K562 (cell line): Measurements from ENCODE around the gene SCYL1. TPM values are rescaled to one million over a fixed set of nuclear protein-coding genes. Genes with fewer than 3 reads are reported as not detected.
A peak's percentile ranks its signal among the peaks of the same experiment; 100 is the strongest.

ENCODE experiments used
- ATF3 ChIP-seq, 2 experiments: fragments of 450-650 bp in 1 of 2; sonication (generic) in 1 of 2; formaldehyde crosslinking in 1 of 2; IDR thresholded peaks in 1 of 2; conservative IDR thresholded peaks in 1 of 2; 2 replicates each; pipeline versions ENCODE4 v1.6.1 to v1.8.1; 2016 to 2023; ENCODE audit warnings: mild to moderate bottlenecking in 2 of 2, moderate library complexity in 2 of 2, inconsistent platforms in 1 of 2, missing genetic modification reagents in 1 of 2
- CREB3 ChIP-seq: fragments of 450-650 bp; conservative IDR thresholded peaks from 2 replicates; pipeline ENCODE4 v1.6.1; 2016; ENCODE audit warnings: missing genetic modification characterization, low read depth, mild to moderate bottlenecking, missing compliant biosample characterization, moderate library complexity
- E2F4 ChIP-seq: sonication (generic); formaldehyde crosslinking; IDR thresholded peaks from 2 replicates; pipeline ENCODE4 v1.8.0; 2022; ENCODE audit warnings: mild to moderate bottlenecking, low read depth, missing genetic modification reagents
- KDM1A ChIP-seq, 2 experiments: fragments of 450-650 bp; IDR thresholded peaks; 2 replicates each; pipeline ENCODE4 v1.6.1; 2016; ENCODE audit warnings: mild to moderate bottlenecking in 2 of 2
- KDM2B ChIP-seq: fragments of 250-450 bp; sonication (Bioruptor Pico); IDR thresholded peaks from 2 replicates; pipeline ENCODE4 v1.8.0; 2021; ENCODE audit warnings: mild to moderate bottlenecking, moderate library complexity
- LCOR ChIP-seq: sonication (generic); formaldehyde crosslinking; IDR thresholded peaks from 2 replicates; pipeline ENCODE4 v1.8.0; 2022; ENCODE audit warnings: mild to moderate bottlenecking, missing genetic modification reagents
- MTA2 ChIP-seq: fragments of 450-650 bp; IDR thresholded peaks from 2 replicates; pipeline ENCODE4 v1.6.1; 2016; ENCODE audit warnings: low read depth
- MYBL2 ChIP-seq, 2 experiments: fragments of 450-650 bp in 1 of 2; sonication (generic) in 1 of 2; formaldehyde crosslinking in 1 of 2; IDR thresholded peaks; 2 replicates each; pipeline versions ENCODE4 v1.6.1 to v1.8.1; 2017 to 2022; ENCODE audit warnings: borderline replicate concordance in 1 of 2, inconsistent platforms in 1 of 2, low read depth in 1 of 2, mild to moderate bottlenecking in 1 of 2, missing genetic modification reagents in 1 of 2, moderate library complexity in 1 of 2
- NR1H2 ChIP-seq: sonication (generic); formaldehyde crosslinking; IDR thresholded peaks from 2 replicates; pipeline ENCODE4 v1.4.0; 2020; ENCODE audit warnings: mild to moderate bottlenecking, missing genetic modification reagents
- POLR2A ChIP-seq: fragments of 450-650 bp; conservative IDR thresholded peaks from 2 replicates; pipeline ENCODE4 v1.6.1; 2016
- PYGO2 ChIP-seq: fragments of 450-650 bp; IDR thresholded peaks from 2 replicates; pipeline ENCODE4 v1.6.1; 2016; ENCODE audit warnings: mild to moderate bottlenecking, missing genetic modification characterization, moderate library complexity, missing compliant biosample characterization
- SMARCA5 ChIP-seq: fragments of 450-650 bp; IDR thresholded peaks from 2 replicates; pipeline ENCODE4 v1.6.1; 2016
- SMC3 ChIP-seq: conservative IDR thresholded peaks from 2 replicates; pipeline ENCODE4 v1.6.1; 2011; ENCODE audit warnings: low read depth, low read length, improper control_type of control experiment; ENCODE audit not compliant: insufficient read depth
- SNIP1 ChIP-seq: fragments of 450-650 bp; IDR thresholded peaks from 2 replicates; pipeline ENCODE4 v1.7.1; 2017; ENCODE audit warnings: low read depth, mild to moderate bottlenecking
- SOX6 ChIP-seq: fragments of 450-650 bp; IDR thresholded peaks from 2 replicates; pipeline ENCODE4 v1.6.1; 2014; ENCODE audit warnings: mild to moderate bottlenecking
- TAF9B ChIP-seq: fragments of 450-650 bp; IDR thresholded peaks from 2 replicates; pipeline ENCODE4 v1.6.1; 2018; ENCODE audit warnings: mild to moderate bottlenecking; ENCODE audit not compliant: partially characterized antibody
- TEAD4 ChIP-seq, 2 experiments: sonication (generic) in 1 of 2; formaldehyde crosslinking in 1 of 2; IDR thresholded peaks; 2 replicates each; pipeline versions ENCODE4 v1.6.1 to v1.8.0; 2012 to 2022; ENCODE audit warnings: borderline replicate concordance in 1 of 2, inconsistent platforms in 1 of 2, low read length in 1 of 2, mild to moderate bottlenecking in 1 of 2, missing genetic modification reagents in 1 of 2
- TSC22D4 ChIP-seq: fragments of 450-650 bp; IDR thresholded peaks from 2 replicates; pipeline ENCODE4 v1.6.1; 2016; ENCODE audit warnings: missing genetic modification characterization, missing biosample characterization, control low read depth
- ZNF146 ChIP-seq: IDR thresholded peaks from one replicate; pipeline ENCODE4 v1.6.1; 2018; ENCODE audit warnings: missing compliant biosample characterization; ENCODE audit not compliant: unreplicated experiment
- ZNF184 ChIP-seq: sonication (generic); formaldehyde crosslinking; IDR thresholded peaks from 2 replicates; pipeline ENCODE4 v1.5.0; 2020; ENCODE audit warnings: missing genetic modification reagents
- ZNF23 ChIP-seq: fragments of 250-450 bp; sonication (Bioruptor Pico); IDR thresholded peaks from 2 replicates; pipeline ENCODE4 v1.4.0; 2020; ENCODE audit warnings: mild to moderate bottlenecking
- ZNF280B ChIP-seq: fragments of 250-450 bp; sonication (Bioruptor Pico); IDR thresholded peaks from 2 replicates; pipeline ENCODE4 v1.5.1; 2021; ENCODE audit warnings: mild to moderate bottlenecking
- ZNF583 ChIP-seq: fragments of 250-450 bp; sonication (Bioruptor Pico); IDR thresholded peaks from 2 replicates; pipeline ENCODE4 v1.4.0; 2020
- ZNF764 ChIP-seq: fragments of 250-450 bp; sonication (Bioruptor Pico); IDR thresholded peaks from 2 replicates; pipeline ENCODE4 v1.4.0; 2020; ENCODE audit warnings: low read depth, mild to moderate bottlenecking, moderate library complexity
- polyA plus RNA-seq, 8 experiments: library from polyadenylated mRNA; depleted of rRNA in 4 of 8; stranded (reverse) in 5 of 8; unstranded in 3 of 8; fragments of >200 nt; fragmentation: Nextera tagmentation in 2 of 8; fragmentation: Illumina TruSeq in 1 of 8; extraction: Ambion mirVana in 2 of 8; extraction: Trizol in 1 of 8; gene quantifications; 2 replicates each; pipeline versions ENCODE4 v1.2.1 to v1.2.3, GENCODE V29; 2011 to 2014; ENCODE audit warnings: inconsistent platforms in 1 of 8, missing spikeins in 1 of 8
- total RNA-seq, 7 experiments: library from RNA; depleted of rRNA in 6 of 7; stranded (reverse); fragments of >200 nt in 6 of 7; fragmentation: Illumina TruSeq in 2 of 7; extraction: Trizol in 2 of 7; gene quantifications; 2 replicates each; pipeline versions ENCODE4 v1.2.1 to v1.2.3, GENCODE V29; 2011 to 2021; ENCODE audit warnings: low replicate concordance in 1 of 7

Gene SCYL1
- total and polyA plus RNA-seq, 9 of the 15 experiments (the other 6 are each of a cell fraction or from before 2014, with no cell fraction given), result 1.9 to 145 (median 57.6) TPM

- TF ChIP-seq E2F4 (CRISPR knock-in tag) (no peak), ZNF280B (CRISPR knock-in tag) (peak; percentile 43; the same call in 1 of the 2 replicates), LCOR (CRISPR knock-in tag) (no peak; the same call in 1 of the 2 replicates), NR1H2 (CRISPR knock-in tag) (no peak), SMARCA5 (no peak), SMC3 (no peak; the same call in 1 of the 2 replicates), KDM2B (CRISPR knock-in tag) (no peak), ZNF146 (no peak), ZNF184 (CRISPR knock-in tag) (no peak), ATF3 (IDR thresholded peaks at IDR 0.05) (no peak), ATF3 (CRISPR knock-in tag; conservative IDR thresholded peaks at IDR 0.05) (0 out of 2 replicates have a peak, but pooled peaks have one; percentile 14), POLR2A (peak; percentile 94), SNIP1 (0 out of 2 replicates have a peak, but pooled peaks have one; percentile 49), TEAD4 (IDR thresholded peaks at IDR 0.05; ENCODE audit: low read length) (no peak; the same call in 1 of the 2 replicates), TEAD4 (CRISPR knock-in tag; IDR thresholded peaks at IDR 0.05; ENCODE audit: borderline replicate concordance) (no peak), SOX6 (no peak), MYBL2 (IDR thresholded peaks at IDR 0.05; ENCODE audit: low read depth) (no peak), MYBL2 (CRISPR knock-in tag; IDR thresholded peaks at IDR 0.05; ENCODE audit: borderline replicate concordance) (no peak), PYGO2 (tag) (no peak), ZNF764 (no peak), MTA2 (no peak), ZNF583 (no peak), ZNF23 (CRISPR knock-in tag) (0 out of 2 replicates have a peak, but pooled peaks have one; percentile 56), TSC22D4 (tag) (no peak), KDM1A (IDR thresholded peaks at IDR 0.05) (no peak), TAF9B (no peak), CREB3 (no peak)
Measured at GRCh38 chr11:65503949-65504673, 20.8 kb upstream of the SCYL1 start (continued).
